ENCODE results near the gene CFAP74.

Gene CFAP74

DNA sequence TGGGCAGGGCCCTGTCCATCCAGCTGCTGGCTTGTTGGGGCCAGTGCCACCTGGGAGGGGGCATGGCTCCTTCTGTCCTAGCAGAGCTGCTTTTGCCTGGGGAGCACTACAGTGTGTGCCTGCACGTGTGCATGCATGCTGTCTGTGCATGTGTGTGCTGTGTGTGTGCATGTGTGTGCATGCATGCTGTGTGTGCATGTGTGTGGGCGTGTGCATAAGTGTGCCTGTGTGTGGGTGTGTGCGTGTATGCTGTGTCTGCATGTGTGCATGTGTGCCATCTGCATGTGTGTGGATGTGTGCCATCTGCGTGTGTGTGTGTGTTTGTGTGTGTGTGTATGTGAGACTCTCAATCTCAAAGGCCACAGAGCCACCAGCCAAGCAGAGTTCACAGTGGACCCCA, 38.3 kb upstream of the CFAP74 start:
- no peak for TF ChIP-seq EZH2phosphoT487 (IDR thresholded peaks at IDR 0.05; ENCODE audit: borderline replicate concordance)
- TF ChIP-seq, protein P1, sequence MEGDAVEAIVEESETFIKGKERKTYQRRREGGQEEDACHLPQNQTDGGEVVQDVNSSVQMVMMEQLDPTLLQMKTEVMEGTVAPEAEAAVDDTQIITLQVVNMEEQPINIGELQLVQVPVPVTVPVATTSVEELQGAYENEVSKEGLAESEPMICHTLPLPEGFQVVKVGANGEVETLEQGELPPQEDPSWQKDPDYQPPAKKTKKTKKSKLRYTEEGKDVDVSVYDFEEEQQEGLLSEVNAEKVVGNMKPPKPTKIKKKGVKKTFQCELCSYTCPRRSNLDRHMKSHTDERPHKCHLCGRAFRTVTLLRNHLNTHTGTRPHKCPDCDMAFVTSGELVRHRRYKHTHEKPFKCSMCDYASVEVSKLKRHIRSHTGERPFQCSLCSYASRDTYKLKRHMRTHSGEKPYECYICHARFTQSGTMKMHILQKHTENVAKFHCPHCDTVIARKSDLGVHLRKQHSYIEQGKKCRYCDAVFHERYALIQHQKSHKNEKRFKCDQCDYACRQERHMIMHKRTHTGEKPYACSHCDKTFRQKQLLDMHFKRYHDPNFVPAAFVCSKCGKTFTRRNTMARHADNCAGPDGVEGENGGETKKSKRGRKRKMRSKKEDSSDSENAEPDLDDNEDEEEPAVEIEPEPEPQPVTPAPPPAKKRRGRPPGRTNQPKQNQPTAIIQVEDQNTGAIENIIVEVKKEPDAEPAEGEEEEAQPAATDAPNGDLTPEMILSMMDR (conservative IDR thresholded peaks at IDR 0.05; ENCODE audit: low read length), result no peak
- no peaks in the 10 kb centered on the region for H3K36me3 ChIP-seq (ENCODE audit: insufficient read depth, low read length)
- no peaks in the 10 kb centered on the region for H3K79me2 ChIP-seq (ENCODE audit: insufficient read depth, low read length)
- H3F3A ChIP-seq (ENCODE audit: low read depth), result no peaks in the 10 kb centered on the region
- no peaks in the 10 kb centered on the region for H3K4me1 ChIP-seq (ENCODE audit: insufficient read depth, low read length, poor library complexity, severe bottlenecking)
- no peaks in the 10 kb centered on the region for H3K9me2 ChIP-seq (replicated peaks; ENCODE audit: low read depth, low read length)
- no peak overlapping the region for H3K9ac ChIP-seq (ENCODE audit: low read depth, low read length, poor library complexity, severe bottlenecking)
- no peaks in the 10 kb centered on the region for H3K9me3 ChIP-seq (ENCODE audit: insufficient read depth, low read depth, low read length)
- no peaks in the 10 kb centered on the region for H3K27me3 ChIP-seq (ENCODE audit: insufficient read depth, low read length, poor library complexity, severe bottlenecking)
- no peak overlapping the region for H3K4me3 ChIP-seq (ENCODE audit: low read length, poor library complexity, severe bottlenecking)
- H3K4me2 ChIP-seq (ENCODE audit: low read depth, low read length, poor library complexity, severe bottlenecking), result no peak overlapping the region
- no peak overlapping the region for H2AFZ ChIP-seq (ENCODE audit: low read length)
- no peaks in the 10 kb centered on the region for H4K20me1 ChIP-seq (ENCODE audit: insufficient read depth, low read length, poor library complexity, severe bottlenecking)

DNA sequence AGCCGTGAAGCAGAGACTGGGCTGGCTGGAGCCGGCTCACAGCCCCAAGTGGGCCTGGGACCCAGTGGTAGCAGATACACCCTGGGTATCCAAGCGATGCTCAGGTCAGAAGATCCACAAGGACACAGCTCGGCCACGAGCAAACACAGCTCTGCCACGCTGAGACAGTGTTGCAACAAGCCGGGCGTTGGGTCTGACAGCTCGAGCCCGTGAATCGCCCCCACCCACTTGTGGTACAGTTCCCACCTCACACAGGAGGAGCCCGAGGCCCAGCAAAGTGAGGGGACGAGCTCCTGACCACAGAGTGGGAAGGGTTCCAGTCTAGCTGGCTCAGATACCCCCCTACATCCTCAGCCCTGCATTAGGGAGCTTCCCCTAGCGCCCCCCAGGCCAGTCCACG, 37.7 kb upstream of the CFAP74 start:
- Histone ChIP-seq H3K9me2 (replicated peaks; ENCODE audit: low read depth, low read length) (no peaks in the 10 kb centered on the region), H3K4me2 (ENCODE audit: low read depth, low read length, poor library complexity, severe bottlenecking) (no peak overlapping the region), H3F3A (ENCODE audit: low read depth) (no peaks in the 10 kb centered on the region), H3K79me2 (ENCODE audit: insufficient read depth, low read length) (no peaks in the 10 kb centered on the region), H2AFZ (ENCODE audit: low read length) (no peak overlapping the region), H4K20me1 (ENCODE audit: insufficient read depth, low read length, poor library complexity, severe bottlenecking) (no peaks in the 10 kb centered on the region), H3K9ac (ENCODE audit: low read depth, low read length, poor library complexity, severe bottlenecking) (no peak overlapping the region), H3K4me1 (ENCODE audit: insufficient read depth, low read length, poor library complexity, severe bottlenecking) (no peaks in the 10 kb centered on the region), H3K4me3 (ENCODE audit: low read length, poor library complexity, severe bottlenecking) (no peak overlapping the region), H3K9me3 (ENCODE audit: insufficient read depth, low read depth, low read length) (no peaks in the 10 kb centered on the region), H3K36me3 (ENCODE audit: insufficient read depth, low read length) (no peaks in the 10 kb centered on the region), H3K27me3 (ENCODE audit: insufficient read depth, low read length, poor library complexity, severe bottlenecking) (no peaks in the 10 kb centered on the region)
- no peak for TF ChIP-seq EZH2phosphoT487 (IDR thresholded peaks at IDR 0.05; ENCODE audit: borderline replicate concordance)
- TF ChIP-seq, protein P1 (conservative IDR thresholded peaks at IDR 0.05; ENCODE audit: low read length), result no peak

DNA sequence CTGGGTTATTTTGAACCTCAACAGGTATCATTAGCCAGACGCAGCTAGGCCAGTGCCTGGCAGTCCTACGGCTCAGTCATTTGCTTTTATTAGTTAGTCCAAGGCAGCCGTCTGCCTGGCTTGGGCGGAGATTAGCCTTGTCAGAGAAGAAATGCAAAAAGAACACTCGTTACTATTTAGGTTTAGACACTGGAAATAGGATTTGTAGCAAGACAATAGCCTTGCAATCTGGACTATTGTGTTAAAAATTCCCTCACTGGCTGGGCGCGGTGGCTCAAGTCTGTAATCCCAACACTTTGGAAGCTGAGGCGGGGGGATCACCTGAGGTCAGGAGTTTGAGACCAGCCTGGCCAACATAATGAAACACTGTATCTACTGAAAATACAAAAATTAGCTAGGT, 35.7 kb upstream of the CFAP74 start:
- Histone ChIP-seq H4K20me1 (ENCODE audit: insufficient read depth, low read length, poor library complexity, severe bottlenecking) (no peaks in the 10 kb centered on the region), H3K4me3 (ENCODE audit: low read length, poor library complexity, severe bottlenecking) (no peak overlapping the region), H3K27me3 (ENCODE audit: insufficient read depth, low read length, poor library complexity, severe bottlenecking) (no peaks in the 10 kb centered on the region), H3K4me1 (ENCODE audit: insufficient read depth, low read length, poor library complexity, severe bottlenecking) (no peaks in the 10 kb centered on the region), H3K9me3 (ENCODE audit: insufficient read depth, low read depth, low read length) (no peaks in the 10 kb centered on the region), H3K36me3 (ENCODE audit: insufficient read depth, low read length) (no peaks in the 10 kb centered on the region), H3F3A (ENCODE audit: low read depth) (no peaks in the 10 kb centered on the region), H3K4me2 (ENCODE audit: low read depth, low read length, poor library complexity, severe bottlenecking) (no peak overlapping the region), H2AFZ (ENCODE audit: low read length) (no peak overlapping the region), H3K9ac (ENCODE audit: low read depth, low read length, poor library complexity, severe bottlenecking) (no peak overlapping the region), H3K9me2 (replicated peaks; ENCODE audit: low read depth, low read length) (no peaks in the 10 kb centered on the region), H3K79me2 (ENCODE audit: insufficient read depth, low read length) (no peaks in the 10 kb centered on the region)
- no peak for TF ChIP-seq EZH2phosphoT487 (IDR thresholded peaks at IDR 0.05; ENCODE audit: borderline replicate concordance)
- TF ChIP-seq, protein P1 (conservative IDR thresholded peaks at IDR 0.05; ENCODE audit: low read length), result no peak
